ENCODE data around the gene TLX2. TPM values are rescaled to one million over a fixed set of nuclear protein-coding genes. Genes with fewer than 3 reads are reported as not detected.

The TLX2 gene
- total and polyA plus RNA-seq, 2 of the 8 experiments (the other 6 are each of a cell fraction or from before 2014, with no cell fraction given), result 0.06 to 0.17 TPM

GRCh38 chr2:74507145-74507925 is 6.9 kb upstream of the TLX2 start, which contains the start of gene PCGF1 (continued):
- TF ChIP-seq EZH2 (IDR thresholded peaks at IDR 0.05; ENCODE audit: low read depth, low read length, severe bottlenecking) (peak; percentile 13), RFX5 (IDR thresholded peaks at IDR 0.05; ENCODE audit: borderline replicate concordance, low read depth, low read length) (no peak), POU5F1 (IDR thresholded peaks at IDR 0.05; ENCODE audit: low read depth, low read length) (no peak), GTF2F1 (IDR thresholded peaks at IDR 0.05; ENCODE audit: borderline replicate concordance, low read depth, low read length) (no peak), ATF2 (IDR thresholded peaks at IDR 0.05; ENCODE audit: low read length) (no peak), SIN3A (conservative IDR thresholded peaks at IDR 0.05 in 1 of 2, IDR thresholded peaks at IDR 0.05 in 1 of 2; ENCODE audit: low read depth in 1 of 2, low read length in 2 of 2) (peak in 1 of 2 experiments; percentile 71; a peak in 2 of 4 replicates)

Measured in H1 (cell line).